Superior temporal gyrus (tissue), 1 donor: ENCODE results near the gene ZNHIT2.
A peak's percentile ranks its signal among the peaks of the same experiment; 100 is the strongest.
"Not testable (repeated sequence)": the region's sequence is repeated elsewhere in the genome, so short reads cannot be mapped to it uniquely, and the experiment has no call there.

Experiments used
- DNase-seq: peaks from one replicate; pipeline ENCODE4 v3.0.0-alpha.2; 2016; ENCODE audit errors: extremely low spot score

Gene ZNHIT2

GRCh38 chr11:65119670-65119995, 2.1 kb upstream of the ZNHIT2 start:
- DNase-seq: no peak

- not testable (repeated sequence) for DNase-seq
Observed at GRCh38 chr11:65118891-65119669, 1.6 kb upstream of the ZNHIT2 start.

- DNase-seq: no peak
Observed at GRCh38 chr11:65118097-65118837, 766 bp upstream of the ZNHIT2 start.

- no peak for DNase-seq
Observed at GRCh38 chr11:65116370-65117205, 913 bp downstream of the ZNHIT2 start.

GRCh38 chr11:65115361-65116082, 2.0 kb downstream of the ZNHIT2 start:
- no peak for DNase-seq

- DNase-seq: no peak
Observed at GRCh38 chr11:65114538-65115171, 2.8 kb downstream of the ZNHIT2 start.

- DNase-seq: no peak
Observed at GRCh38 chr11:65113839-65114238, 3.7 kb downstream of the ZNHIT2 start.

- DNase-seq: no peak
Observed at GRCh38 chr11:65113361-65113756, 4.1 kb downstream of the ZNHIT2 start.

GRCh38 chr11:65112546-65113360, 4.7 kb downstream of the ZNHIT2 start:
- peak; percentile 50 for DNase-seq

GRCh38 chr11:65111744-65112545, 5.6 kb downstream of the ZNHIT2 start, which contains the start of gene TM7SF2:
TM7SF2 (plus strand) TSS chr11:65111872; CDS start chr11:65112016, 144 bp downstream.
- peak; percentile 98 for DNase-seq

- DNase-seq: no peak
Observed at GRCh38 chr11:65111159-65111743, 6.2 kb downstream of the ZNHIT2 start.

GRCh38 chr11:65110354-65110861, 7.1 kb downstream of the ZNHIT2 start:
- peak; percentile 94 for DNase-seq

- no peak for DNase-seq
Observed at GRCh38 chr11:65109231-65110198, 8.0 kb downstream of the ZNHIT2 start.

GRCh38 chr11:65108469-65109123, 8.9 kb downstream of the ZNHIT2 start:
- DNase-seq: no peak

GRCh38 chr11:65107751-65108468, 9.6 kb downstream of the ZNHIT2 start:
- DNase-seq: no peak

GRCh38 chr11:65107078-65107477, 10.4 kb downstream of the ZNHIT2 start:
- DNase-seq: no peak
